ENCODE measurements around the gene YY1AP1. TPM values are rescaled to one million over a fixed set of nuclear protein-coding genes. Genes with fewer than 3 reads are reported as not detected.
A peak's percentile ranks its signal among the peaks of the same experiment; 100 is the strongest.
"Not testable (repeated sequence)": the region's sequence is repeated elsewhere in the genome, so short reads cannot be mapped to it uniquely, and the experiment has no call there.

YY1AP1 gene
- total and polyA plus RNA-seq, 2 experiments from 2014 or later, result 28.1 to 50.1 TPM

DNA sequence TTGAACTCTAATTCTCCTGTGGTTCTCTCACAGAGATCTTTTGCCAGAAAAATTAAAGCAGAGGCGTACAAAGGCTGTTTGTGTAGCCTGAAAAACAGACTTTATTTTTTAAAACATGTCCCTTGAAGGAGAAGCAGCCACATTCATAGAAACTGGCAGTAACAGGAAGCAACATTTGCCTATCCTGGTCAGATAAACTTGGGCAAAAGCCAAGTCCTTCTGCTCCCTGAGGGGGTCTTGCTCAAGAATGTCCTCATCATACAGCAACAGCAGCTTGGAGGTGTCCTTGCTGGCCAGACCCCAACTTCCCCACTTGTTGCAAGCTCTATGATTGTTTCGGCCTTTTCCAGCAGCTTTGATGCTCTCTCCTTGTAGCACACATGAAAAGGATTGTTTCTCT, 42.3 kb downstream of the YY1AP1 start:
- no peaks in the 10 kb centered on the region for H3K9me2 ChIP-seq (ENCODE audit: insufficient read depth)
- in situ Hi-C loops (cut with MboI), result no loop called here
- no peak for TF ChIP-seq EZH2 (IDR thresholded peaks at IDR 0.05; ENCODE audit: insufficient read depth, poor library complexity, severe bottlenecking)
- H3K27me3 ChIP-seq (replicated peaks; ENCODE audit: insufficient read depth), result no peaks in the 10 kb centered on the region
- H3K36me3 ChIP-seq (ENCODE audit: low read depth), result no peaks in the 10 kb centered on the region
- H3K9ac ChIP-seq, result no peak overlapping the region
- DNase-seq, result peak; percentile 32
- H4K20me1 ChIP-seq (ENCODE audit: insufficient read depth), result no peaks in the 10 kb centered on the region
- H3K27ac ChIP-seq, result no peak overlapping the region
- peak overlapping the region; percentile 4 for H3K4me2 ChIP-seq (ENCODE audit: unreplicated experiment)
- peaks cover 31% of the 10 kb centered on the region for H3K79me2 ChIP-seq (ENCODE audit: insufficient read depth)
- no peak overlapping the region for H2AFZ ChIP-seq
- no peaks in the 10 kb centered on the region for H3K9me3 ChIP-seq (ENCODE audit: low read depth)
- WGBS, 2 experiments (ENCODE audit: low coverage in 1 of 2, low lambda C conversion rate in 2 of 2, missing lambda C conversion rate in 2 of 2), result 90 to 98% methylated on average over 2 of the region's 2 CpGs
- H3F3A ChIP-seq (ENCODE audit: insufficient read depth), result peaks cover 16% of the 10 kb centered on the region; the same call in 1 of the 2 replicates
- H3K4me3 ChIP-seq, result 0 out of 2 replicates have a peak overlapping the region, but pooled peaks have one; percentile 5
- H3K4me1 ChIP-seq (ENCODE audit: insufficient read depth), result peaks cover 26% of the 10 kb centered on the region

DNA sequence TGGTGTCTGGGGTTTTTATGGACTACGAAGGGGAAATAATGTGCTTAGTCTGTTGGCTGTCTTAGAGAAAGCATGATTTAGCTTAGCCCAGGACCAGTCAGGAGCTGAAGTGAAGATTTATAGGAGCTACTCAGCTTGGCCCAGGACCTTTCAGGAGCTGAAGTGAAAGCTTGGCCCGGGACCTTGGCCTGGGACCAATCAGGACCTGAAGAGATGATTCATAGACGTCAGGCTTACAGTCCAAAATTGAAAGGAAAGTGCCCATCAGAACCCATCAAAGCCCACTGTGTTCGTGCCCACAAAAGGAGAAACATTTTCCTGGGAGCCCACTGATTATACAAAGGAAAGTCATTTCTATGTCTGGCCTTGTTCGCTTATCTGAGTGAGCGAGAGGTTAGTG, 42.9 kb downstream of the YY1AP1 start:
- Histone ChIP-seq H3K4me3 (no peak overlapping the region), H3K9me3 (ENCODE audit: low read depth) (no peaks in the 10 kb centered on the region), H2AFZ (peak overlapping the region; percentile 50; the same call in 1 of the 2 replicates), H3K4me2 (ENCODE audit: unreplicated experiment) (peak overlapping the region; percentile 14), H3K79me2 (ENCODE audit: insufficient read depth) (peaks cover 31% of the 10 kb centered on the region), H3F3A (ENCODE audit: insufficient read depth) (peaks cover 11% of the 10 kb centered on the region; the same call in 1 of the 2 replicates), H3K36me3 (ENCODE audit: low read depth) (no peaks in the 10 kb centered on the region), H3K4me1 (ENCODE audit: insufficient read depth) (peaks cover 23% of the 10 kb centered on the region), H4K20me1 (ENCODE audit: insufficient read depth) (no peaks in the 10 kb centered on the region), H3K27me3 (replicated peaks; ENCODE audit: insufficient read depth) (no peaks in the 10 kb centered on the region), H3K27ac (no peak overlapping the region), H3K9ac (no peak overlapping the region), H3K9me2 (ENCODE audit: insufficient read depth) (no peaks in the 10 kb centered on the region)
- peak; percentile 49 for DNase-seq
- TF ChIP-seq EZH2 (IDR thresholded peaks at IDR 0.05; ENCODE audit: insufficient read depth, poor library complexity, severe bottlenecking) (no peak), EZH2phosphoT487 (IDR thresholded peaks at IDR 0.05; ENCODE audit: insufficient read depth, low read depth) (no peak)
- WGBS, 2 experiments (ENCODE audit: low coverage in 1 of 2, low lambda C conversion rate in 2 of 2, missing lambda C conversion rate in 2 of 2), result 55 to 67% methylated on average over 6 of the region's 6 CpGs
- in situ Hi-C loops (cut with MboI), result no loop called here

- no peak overlapping the region for H3K4me3 ChIP-seq
- peak; percentile 11 for DNase-seq
- in situ Hi-C loops (cut with MboI), result no loop called here
- H3K9ac ChIP-seq, result no peak overlapping the region
- H3K27ac ChIP-seq, result no peak overlapping the region
- H2AFZ ChIP-seq, result peak overlapping the region; percentile 50; the same call in 1 of the 2 replicates
- no peaks in the 10 kb centered on the region for H4K20me1 ChIP-seq (ENCODE audit: insufficient read depth)
- no peaks in the 10 kb centered on the region for H3K27me3 ChIP-seq (replicated peaks; ENCODE audit: insufficient read depth)
- no peaks in the 10 kb centered on the region for H3K36me3 ChIP-seq (ENCODE audit: low read depth)
- 41 to 43% methylated on average over 4 of the region's 4 CpGs for WGBS, 2 experiments (ENCODE audit: low coverage in 1 of 2, low lambda C conversion rate in 2 of 2, missing lambda C conversion rate in 2 of 2)
- no peaks in the 10 kb centered on the region for H3K9me3 ChIP-seq (ENCODE audit: low read depth)
- H3K9me2 ChIP-seq (ENCODE audit: insufficient read depth), result no peaks in the 10 kb centered on the region
- H3K79me2 ChIP-seq (ENCODE audit: insufficient read depth), result peaks cover 31% of the 10 kb centered on the region
- H3K4me1 ChIP-seq (ENCODE audit: insufficient read depth), result peaks cover 20% of the 10 kb centered on the region
- H3F3A ChIP-seq (ENCODE audit: insufficient read depth), result 0 out of 2 replicates have a peak, but pooled peaks cover 6% of the 10 kb centered on the region
- TF ChIP-seq EZH2 (IDR thresholded peaks at IDR 0.05; ENCODE audit: insufficient read depth, poor library complexity, severe bottlenecking) (no peak), EZH2phosphoT487 (IDR thresholded peaks at IDR 0.05; ENCODE audit: insufficient read depth, low read depth) (no peak)
- H3K4me2 ChIP-seq (ENCODE audit: unreplicated experiment), result peak overlapping the region; percentile 14
These were observed 43.5 kb downstream of the YY1AP1 start for GRCh38 chr1:155645034-155645598.

DNA sequence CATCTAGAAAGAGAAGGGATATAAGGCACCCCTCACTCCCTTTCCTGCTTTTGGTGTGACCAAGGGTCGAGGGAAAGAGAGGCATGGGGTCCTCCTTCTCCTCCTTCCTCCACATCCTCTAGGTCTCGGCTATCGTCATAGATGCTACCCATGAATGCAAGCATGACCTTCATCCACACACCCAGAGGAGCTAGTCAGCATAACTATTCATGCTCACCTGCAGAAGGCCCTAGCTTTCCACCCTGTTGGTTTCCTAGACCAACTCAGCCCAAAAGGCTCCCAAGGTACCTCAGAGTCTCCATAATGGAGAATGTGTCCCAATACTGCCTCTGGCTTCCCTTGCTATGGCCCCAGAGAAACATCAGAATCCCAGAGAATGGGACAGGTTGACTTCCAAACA, 45.3 kb downstream of the YY1AP1 start:
- in situ Hi-C loops (cut with MboI), result no loop called here
- 97% methylated on average over 3 of the region's 3 CpGs for WGBS, 2 experiments (ENCODE audit: low coverage in 1 of 2, low lambda C conversion rate in 2 of 2, missing lambda C conversion rate in 2 of 2)
- H3F3A ChIP-seq (ENCODE audit: insufficient read depth), result no peaks in the 10 kb centered on the region
- no peak overlapping the region for H3K4me3 ChIP-seq
- no peaks in the 10 kb centered on the region for H3K9me3 ChIP-seq (ENCODE audit: low read depth)
- DNase-seq, result no peak
- peaks cover 17% of the 10 kb centered on the region for H3K4me1 ChIP-seq (ENCODE audit: insufficient read depth)
- no peak overlapping the region for H3K4me2 ChIP-seq (ENCODE audit: unreplicated experiment)
- H3K79me2 ChIP-seq (ENCODE audit: insufficient read depth), result peaks cover 31% of the 10 kb centered on the region
- no peak overlapping the region for H3K9ac ChIP-seq
- no peak overlapping the region for H2AFZ ChIP-seq
- H3K27ac ChIP-seq, result no peak overlapping the region
- no peaks in the 10 kb centered on the region for H4K20me1 ChIP-seq (ENCODE audit: insufficient read depth)
- H3K36me3 ChIP-seq (ENCODE audit: low read depth), result no peaks in the 10 kb centered on the region
- TF ChIP-seq EZH2phosphoT487 (IDR thresholded peaks at IDR 0.05; ENCODE audit: insufficient read depth, low read depth), result no peak
- TF ChIP-seq EZH2 (IDR thresholded peaks at IDR 0.05; ENCODE audit: insufficient read depth, poor library complexity, severe bottlenecking), result no peak
- no peaks in the 10 kb centered on the region for H3K27me3 ChIP-seq (replicated peaks; ENCODE audit: insufficient read depth)
- H3K9me2 ChIP-seq (ENCODE audit: insufficient read depth), result no peaks in the 10 kb centered on the region

DNA sequence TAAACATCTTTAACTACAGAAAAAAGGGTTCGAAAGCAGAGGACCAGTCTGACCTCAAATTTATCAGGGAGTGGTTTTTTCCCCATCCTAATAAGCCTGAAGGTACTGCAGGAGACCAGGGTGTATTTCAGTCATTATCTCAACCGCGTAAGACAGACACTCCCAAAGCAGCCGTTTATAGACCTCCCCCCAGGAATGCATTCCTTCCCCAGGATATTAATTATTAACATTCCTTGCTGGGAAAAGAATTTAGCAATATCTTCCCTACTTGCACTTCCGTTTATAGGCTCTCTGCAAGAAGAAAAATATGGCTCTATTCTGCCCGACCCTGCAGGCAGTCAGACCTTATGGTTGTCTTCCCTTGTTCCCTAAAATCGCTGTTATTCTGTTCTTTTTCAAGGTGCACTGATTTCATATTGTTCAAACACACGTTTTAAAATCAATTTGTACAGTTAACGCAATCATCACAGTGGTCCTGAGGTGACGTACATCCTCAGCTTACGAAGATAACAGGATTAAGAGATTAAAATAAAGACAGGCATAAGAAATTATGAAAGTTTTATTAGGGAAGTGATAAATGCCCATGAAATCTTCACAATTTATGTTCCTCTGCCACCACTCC, 45.9 kb downstream of the YY1AP1 start:
- H2AFZ ChIP-seq; H4K20me1 ChIP-seq (ENCODE audit: insufficient read depth); H3K9me3 ChIP-seq (ENCODE audit: low read depth); DNase-seq; H3K9ac ChIP-seq; H3K27ac ChIP-seq; in situ Hi-C loops (cut with MboI); H3K4me2 ChIP-seq (ENCODE audit: unreplicated experiment); H3K9me2 ChIP-seq (ENCODE audit: insufficient read depth); H3K27me3 ChIP-seq (replicated peaks; ENCODE audit: insufficient read depth); H3K36me3 ChIP-seq (ENCODE audit: low read depth); H3K4me3 ChIP-seq; H3F3A ChIP-seq (ENCODE audit: insufficient read depth): not testable (repeated sequence)
- H3K4me1 ChIP-seq (ENCODE audit: insufficient read depth), result peaks cover 17% of the 10 kb centered on the region
- WGBS, 2 experiments (ENCODE audit: low coverage in 1 of 2, low lambda C conversion rate in 2 of 2, missing lambda C conversion rate in 2 of 2), result 79 to 80% methylated on average over 11 of the region's 11 CpGs
- H3K79me2 ChIP-seq (ENCODE audit: insufficient read depth), result peaks cover 26% of the 10 kb centered on the region
